Astrocyte of the spinal cord (primary cell): ENCODE measurements around the gene MCC.

Experiments used
- DNase-seq: peaks from one replicate; pipeline ENCODE4 v3.0.0; 2011; ENCODE audit warnings: low read depth, low spot score
- H3K4me3 ChIP-seq: 2 replicates; pipeline ENCODE4 v1.5.1; 2011; ENCODE audit warnings: low read depth, mild to moderate bottlenecking, low read length, moderate library complexity
- CTCF ChIP-seq: IDR thresholded peaks from 2 replicates; pipeline ENCODE4 v1.5.1; 2012; ENCODE audit warnings: low read depth, mild to moderate bottlenecking, low read length, inconsistent platforms
- in situ Hi-C: cut with HindIII; loops from 2 replicates; pipeline ENCODE4 v1.10.0; 2017; ENCODE audit warnings: low sequenced_read_pairs

Gene MCC

GRCh38 chr5:113343343-113343742, 144.9 kb downstream of the MCC start:
- no peak for TF ChIP-seq CTCF
- DNase-seq: no peak
- in situ Hi-C loops: no loop called here
- no peak overlapping the region for H3K4me3 ChIP-seq

- in situ Hi-C loops: no loop called here
- H3K4me3 ChIP-seq: no peak overlapping the region
Observed at GRCh38 chr5:113340537-113340936, 147.7 kb downstream of the MCC start.

GRCh38 chr5:113338628-113339027, 149.6 kb downstream of the MCC start:
- no peak overlapping the region for H3K4me3 ChIP-seq
- in situ Hi-C loops: no loop called here
- no peak for DNase-seq
- no peak for TF ChIP-seq CTCF

More at GRCh38 chr5:113340537-113340936, 147.7 kb downstream of the MCC start:
- DNase-seq: no peak
- no peak for TF ChIP-seq CTCF

DNA sequence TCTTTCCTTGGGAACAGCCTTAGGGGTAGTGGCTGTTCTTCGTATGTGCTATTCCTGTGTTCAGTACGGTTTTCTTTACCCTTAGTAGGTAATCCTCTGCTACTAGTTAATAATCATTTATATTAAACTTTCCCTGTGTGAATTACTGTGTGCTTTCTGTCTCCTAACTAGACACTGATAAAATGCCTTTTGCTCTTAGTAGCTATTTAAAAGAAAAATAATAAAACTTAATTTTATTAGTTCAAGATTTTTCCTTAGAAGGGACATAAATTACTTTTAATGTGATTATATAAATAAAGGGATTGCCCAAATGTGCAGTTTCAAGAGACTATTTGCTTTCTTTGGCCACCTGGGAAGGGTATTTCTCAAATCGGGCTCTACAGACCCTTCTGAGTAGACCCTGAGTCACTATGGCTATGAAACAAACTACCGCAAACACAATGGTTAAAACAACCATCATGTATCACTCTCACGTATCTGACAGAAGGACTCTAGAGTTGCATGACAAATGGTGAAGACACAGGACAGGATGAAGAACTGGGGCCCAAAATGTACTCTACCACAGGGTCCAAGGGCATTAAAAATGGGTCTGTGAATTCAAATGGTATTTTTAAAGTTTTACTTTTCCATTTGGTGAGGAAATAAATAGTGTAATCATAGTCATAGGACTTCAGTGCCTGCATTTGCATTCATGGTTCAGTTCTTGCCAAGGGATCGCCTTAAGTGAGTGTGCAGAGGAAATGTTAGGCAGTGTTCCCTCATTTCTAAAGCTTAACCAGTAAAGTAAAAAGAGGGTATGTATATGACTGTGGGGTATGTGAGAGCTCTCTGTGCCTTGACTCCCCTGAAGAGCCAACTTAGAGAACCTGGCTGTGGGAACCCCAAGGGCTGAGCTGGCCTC, 150.5 kb downstream of the MCC start:
- H3K4me3 ChIP-seq: no peak overlapping the region
- in situ Hi-C loops: no loop called here
- TF ChIP-seq CTCF: no peak
- DNase-seq: peak; percentile 36

- peak; percentile 74 for DNase-seq
- in situ Hi-C loops: no loop called here
- peak; percentile 61 for TF ChIP-seq CTCF
- no peak overlapping the region for H3K4me3 ChIP-seq
Observed at GRCh38 chr5:113336975-113337374, 151.3 kb downstream of the MCC start.

DNA sequence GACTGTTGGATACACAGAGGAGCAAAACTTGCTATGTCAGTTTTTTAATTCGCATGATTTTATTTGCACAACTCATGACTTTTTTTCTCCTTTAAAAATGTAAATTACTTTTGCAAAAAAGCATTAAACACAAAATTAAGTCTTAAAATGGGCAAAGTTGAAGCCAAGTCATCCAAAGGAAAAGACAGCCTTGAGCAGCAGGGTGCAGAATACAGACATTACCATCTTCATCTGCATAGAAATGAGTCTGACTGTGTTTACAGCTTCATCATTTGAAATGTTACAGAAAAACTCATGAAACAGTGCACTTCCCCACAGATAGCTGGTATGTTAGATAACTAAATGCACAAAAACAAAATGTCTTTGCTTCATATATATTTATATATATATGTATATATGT, 154.8 kb downstream of the MCC start:
- no peak for DNase-seq
- no peak for TF ChIP-seq CTCF
- in situ Hi-C loops: no loop called here
- H3K4me3 ChIP-seq: no peak overlapping the region
